SU-DHL-6 (cell line): ENCODE results near the gene HEATR3.

Experiments
- CTCF ChIP-seq: fragments of 200-600 bp; sonication (generic); IDR thresholded peaks from one replicate; pipeline ENCODE4 v1.5.1; 2017; ENCODE audit warnings: antibody characterized with exemption, mild to moderate bottlenecking, low read length, moderate library complexity; ENCODE audit not compliant: insufficient read depth, poor library complexity, severe bottlenecking
- EZH2phosphoT487 ChIP-seq: fragments of 200-600 bp; sonication (generic), shearing (Covaris generic); conservative IDR thresholded peaks from 2 replicates; pipeline ENCODE4 v1.6.1; 2018; ENCODE audit warnings: mild to moderate bottlenecking, antibody characterized with exemption, low read length, moderate library complexity, mixed read lengths

- no peak for TF ChIP-seq CTCF
- TF ChIP-seq EZH2phosphoT487: no peak
Measured at GRCh38 chr16:50059111-50059510, 6.7 kb upstream of the HEATR3 start.
